ENCODE data around the gene PSMC3IP.
A peak's percentile ranks its signal among the peaks of the same experiment; 100 is the strongest.

PSMC3IP gene

GRCh38 chr17:42585353-42585752 is 7.8 kb upstream of the PSMC3IP start:
- DNase-seq: no peak

GRCh38 chr17:42584880-42585279 is 7.4 kb upstream of the PSMC3IP start:
- DNase-seq: no peak

GRCh38 chr17:42581744-42582270 is 4.3 kb upstream of the PSMC3IP start:
- no peak for DNase-seq

GRCh38 chr17:42579794-42580551 is 2.4 kb upstream of the PSMC3IP start:
- DNase-seq: no peak

- DNase-seq: peak; percentile 93
Observed at GRCh38 chr17:42578282-42578869, 847 bp upstream of the PSMC3IP start.

GRCh38 chr17:42577140-42577531 is 393 bp downstream of the PSMC3IP start:
- no peak for DNase-seq

GRCh38 chr17:42574463-42574862 is 3.1 kb downstream of the PSMC3IP start:
- DNase-seq: no peak

GRCh38 chr17:42573095-42573494 is 4.4 kb downstream of the PSMC3IP start:
- DNase-seq: peak; percentile 9 to 15

- no peak for DNase-seq
Observed at GRCh38 chr17:42571435-42572225, 5.9 kb downstream of the PSMC3IP start.

GRCh38 chr17:42568341-42569111 is 9.0 kb downstream of the PSMC3IP start:
- no peak for DNase-seq

GRCh38 chr17:42566883-42567573 is 10.5 kb downstream of the PSMC3IP start, which contains the start of gene MLX:
TSS of gene MLX (plus strand) at chr17:42567100. CDS start at chr17:42567125, 25 bp downstream.
- DNase-seq: peak; percentile 77 to 78

GRCh38 chr17:42566215-42566882 is 11.2 kb downstream of the PSMC3IP start:
- DNase-seq: no peak

GRCh38 chr17:42565523-42566214 is 11.9 kb downstream of the PSMC3IP start:
- no peak for DNase-seq

GRCh38 chr17:42564815-42565522 is 12.6 kb downstream of the PSMC3IP start:
- DNase-seq: no peak

GRCh38 chr17:42563950-42564349 is 13.6 kb downstream of the PSMC3IP start:
- no peak for DNase-seq

- no peak for DNase-seq
Observed at GRCh38 chr17:42563543-42563942, 14.0 kb downstream of the PSMC3IP start.

GRCh38 chr17:42563143-42563509 is 14.4 kb downstream of the PSMC3IP start:
- no peak for DNase-seq

- peak in 1 of 2 experiments; percentile 21 for DNase-seq
Observed at GRCh38 chr17:42562388-42563142, 15.0 kb downstream of the PSMC3IP start.

GRCh38 chr17:42561897-42562387 is 15.6 kb downstream of the PSMC3IP start, which contains the start of gene COASY:
TSS of gene COASY (plus strand) at chr17:42562148. CDS start at chr17:42562623, 475 bp downstream.
- DNase-seq: peak; percentile 94 to 95
